Stimulated activated CD4-positive, alpha-beta T cell treated with anti-CD3 and anti-CD28 coated beads, Interleukin-15, amount 100 ng/mL, for 1 hour (primary cell): Measurements from ENCODE around the gene NOTCH3.

Experiments
- DNase-seq, 2 donors: peaks; one replicate each; pipeline ENCODE4 v3.0.0-alpha.2; 2020; ENCODE audit warnings: low read depth in 1 of 2, low spot score in 1 of 2

Gene NOTCH3

DNA sequence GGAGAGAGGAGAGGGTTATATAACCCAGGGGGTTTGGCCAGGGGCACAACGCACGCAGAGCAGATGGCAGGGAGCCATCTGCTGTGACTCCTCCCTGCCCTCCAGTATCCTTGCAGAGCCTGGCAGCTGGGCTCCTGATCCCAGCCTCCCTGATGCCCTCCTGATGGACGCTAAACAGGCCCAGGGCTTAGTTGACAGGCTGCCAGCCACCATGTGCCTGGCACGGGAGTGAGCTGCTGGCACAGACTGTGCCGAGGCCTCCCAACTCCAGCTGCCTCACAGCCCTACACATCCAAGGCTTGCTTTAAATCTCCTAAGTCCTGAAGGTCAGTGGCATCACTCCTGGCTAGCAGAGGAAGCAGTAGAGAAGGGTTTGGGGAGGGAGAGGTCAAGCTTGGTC lies 76.9 kb downstream of the NOTCH3 start:
- DNase-seq = no peak

DNA sequence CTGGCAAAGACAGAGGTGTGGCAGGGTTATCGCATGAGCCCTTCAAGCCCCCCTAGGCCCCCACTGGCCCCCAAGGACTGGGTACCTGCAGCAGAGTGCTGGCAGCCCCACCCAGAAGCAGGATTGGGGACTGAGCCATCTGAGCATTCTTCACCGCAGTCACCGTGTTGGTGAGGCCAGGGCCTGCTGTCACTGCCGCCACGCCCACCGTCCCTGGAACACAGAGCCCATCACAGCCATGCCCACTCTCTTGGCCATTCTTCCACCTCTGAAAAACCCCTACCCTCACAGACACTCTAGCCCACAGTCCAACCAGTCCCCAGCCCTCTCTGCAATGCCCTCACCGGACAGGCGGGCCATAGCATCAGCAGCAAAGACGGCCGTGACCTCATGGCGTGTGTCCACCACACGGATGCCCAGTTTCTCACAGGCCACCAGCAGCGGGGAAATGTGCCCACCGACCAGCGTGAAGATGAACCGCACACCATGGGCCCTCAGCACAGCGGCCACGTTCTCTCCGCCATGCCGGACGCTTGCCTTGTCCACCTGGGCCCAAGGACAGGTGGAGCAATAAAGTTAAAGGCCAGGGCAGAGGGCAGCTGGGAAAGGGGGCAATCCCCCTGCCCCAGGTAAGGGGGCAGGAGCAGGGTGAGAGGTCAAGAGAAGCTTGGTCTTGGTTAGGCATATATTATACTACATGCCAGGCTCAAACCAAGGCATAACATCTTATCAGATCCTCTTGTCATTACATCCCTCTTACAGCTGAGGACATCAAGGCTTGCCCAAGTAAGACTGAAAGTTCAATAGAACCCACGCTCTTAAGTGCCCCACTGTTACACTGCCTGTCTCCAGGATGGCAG lies 77.5 kb downstream of the NOTCH3 start:
- no peak for DNase-seq

DNA sequence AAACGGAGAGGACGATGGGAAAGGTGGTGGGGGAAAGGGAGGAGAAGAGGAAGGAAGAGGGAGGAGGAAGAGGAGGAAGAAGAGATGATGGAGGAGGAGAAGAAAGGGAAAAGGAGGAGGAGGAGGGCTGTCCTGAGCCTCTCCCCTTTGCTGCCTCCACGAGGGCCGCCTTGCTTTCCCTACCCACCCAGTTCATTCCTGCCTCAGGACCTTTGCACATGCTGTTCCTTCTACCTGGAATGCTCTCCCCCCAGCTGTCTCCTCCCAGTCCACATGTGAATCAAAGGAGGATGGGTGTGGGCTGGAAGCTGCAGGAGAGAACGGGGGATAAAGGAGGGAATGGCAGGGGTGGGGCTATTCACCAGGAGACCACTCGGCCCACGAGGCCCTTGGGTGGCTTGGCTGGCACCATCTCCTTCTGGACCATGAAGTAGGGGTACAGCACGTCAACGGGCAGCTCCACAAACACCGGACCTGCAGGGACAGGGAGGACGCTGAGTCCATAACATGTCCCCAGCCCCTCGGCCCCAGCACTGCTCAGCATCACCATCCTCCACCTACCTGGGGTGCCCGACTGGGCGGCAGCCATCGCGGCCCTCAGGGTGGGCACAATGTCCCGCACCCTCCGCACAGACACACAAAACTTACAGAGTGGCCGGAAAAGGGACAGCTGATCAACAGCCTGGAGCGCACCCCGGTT lies 78.3 kb downstream of the NOTCH3 start:
- DNase-seq = no peak

DNA sequence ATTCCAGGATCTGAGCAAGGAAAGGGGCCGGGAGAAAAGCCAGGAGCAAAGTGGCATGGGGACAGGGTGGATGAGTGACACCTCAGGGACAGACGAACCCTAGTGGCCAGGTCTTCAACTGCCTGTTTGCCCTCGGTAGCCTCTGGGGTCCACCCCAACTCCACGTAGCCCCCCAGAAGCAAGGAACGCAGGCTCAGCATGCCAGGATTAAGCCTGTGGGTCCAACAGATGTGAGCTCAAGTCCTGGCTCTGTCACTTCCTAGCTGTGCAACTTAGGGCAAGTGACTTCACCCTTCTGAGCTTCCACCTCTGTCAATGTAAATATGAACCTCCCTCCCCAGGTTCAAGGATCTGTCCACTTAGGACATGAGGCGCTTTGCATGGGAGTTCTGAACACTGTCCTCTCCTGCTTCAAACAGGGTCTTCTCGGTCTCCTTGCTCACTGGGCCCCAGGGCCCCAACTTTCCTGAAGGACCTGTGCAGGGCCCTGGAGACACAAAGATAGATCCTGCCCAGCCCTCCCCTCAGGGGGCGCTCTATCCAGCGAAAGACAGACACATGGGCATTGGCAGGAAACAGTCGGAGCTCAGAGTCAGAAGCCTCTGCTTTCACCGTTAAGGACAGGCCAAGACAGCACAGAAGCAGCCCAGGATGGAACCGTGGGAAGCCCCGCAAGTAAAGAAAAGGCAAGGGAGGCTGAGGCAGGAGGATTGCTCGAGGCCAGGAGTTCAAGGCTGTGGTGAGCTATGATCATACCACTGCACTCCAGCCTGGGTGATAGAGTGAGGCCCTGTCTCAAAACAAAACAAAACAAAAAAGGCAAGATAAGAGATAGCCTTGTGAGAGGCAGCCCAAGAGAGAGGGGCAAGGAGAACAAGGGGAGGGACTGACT lies 80.4 kb downstream of the NOTCH3 start:
- no peak for DNase-seq

DNA sequence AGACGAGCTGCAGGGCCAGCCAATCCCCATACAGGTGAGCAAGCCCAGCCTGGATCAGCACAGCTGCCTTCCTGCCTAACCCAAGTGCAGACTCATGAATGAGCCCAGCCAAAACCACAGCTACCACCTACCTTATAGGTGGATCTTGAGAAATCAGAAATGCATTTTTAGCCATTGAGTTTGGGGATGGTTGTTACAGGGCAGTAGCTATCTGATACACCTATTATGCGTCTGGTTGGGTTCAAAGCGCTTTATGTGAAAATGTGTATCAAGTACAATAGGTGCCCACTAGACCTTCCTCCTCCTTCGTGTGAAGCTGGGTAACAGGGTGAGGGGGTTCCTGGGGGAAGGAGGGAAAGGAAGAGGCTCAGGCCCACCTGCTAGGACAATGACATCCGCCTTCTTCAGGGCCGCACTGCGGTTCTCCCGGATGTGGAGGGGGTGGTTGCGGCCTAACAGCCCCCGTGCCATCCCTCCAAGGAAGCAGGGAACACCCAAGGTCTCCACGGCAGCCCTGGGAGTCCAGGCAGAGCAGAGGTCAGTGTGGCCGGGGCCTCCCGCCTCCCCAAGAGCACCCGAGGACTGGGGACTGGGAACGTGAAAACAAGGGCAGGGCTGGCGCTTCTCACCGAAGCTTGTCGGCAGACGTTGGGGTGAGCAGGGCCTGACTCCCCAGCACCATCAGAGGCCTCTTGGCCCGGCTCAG lies 81.9 kb downstream of the NOTCH3 start:
- no peak for DNase-seq

DNA sequence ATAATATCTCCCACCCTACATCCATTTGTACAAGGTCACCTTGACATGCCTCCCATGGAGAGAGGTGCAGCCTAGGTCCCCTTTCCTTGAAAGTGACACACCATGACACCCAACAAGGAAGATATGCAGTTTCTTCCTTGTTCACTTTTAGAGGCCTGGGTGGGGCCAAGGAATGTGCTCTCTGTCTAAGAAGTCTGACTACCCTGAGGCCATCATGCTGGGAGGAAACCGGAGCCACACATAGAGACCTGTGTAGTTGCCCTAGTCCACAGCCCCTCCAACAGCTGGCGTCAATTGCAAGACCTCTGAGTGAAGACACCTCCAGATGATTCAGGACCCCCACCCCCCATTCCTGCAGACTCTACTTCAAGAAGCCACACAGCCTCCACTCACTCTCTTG lies 82.5 kb downstream of the NOTCH3 start:
- DNase-seq = no peak

DNA sequence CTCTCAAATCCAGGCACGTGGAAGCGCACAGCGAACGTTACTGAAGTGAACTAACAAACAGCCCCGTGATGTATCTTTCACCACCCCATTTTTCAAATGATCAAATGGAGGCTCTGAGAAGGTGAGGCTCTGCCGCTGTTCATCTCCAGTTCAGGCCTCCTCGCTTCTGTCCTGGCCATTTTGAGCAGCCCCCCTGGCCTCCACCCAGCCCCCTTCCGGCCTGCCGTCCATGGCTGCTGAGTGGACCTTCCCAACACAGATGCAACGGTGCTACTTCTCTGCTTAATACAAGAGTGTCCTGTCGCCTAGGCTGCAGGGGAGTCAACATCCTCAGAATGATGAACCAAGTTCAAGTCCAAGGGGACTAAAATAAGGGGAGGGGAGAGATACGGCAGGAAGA lies 83.9 kb downstream of the NOTCH3 start:
- DNase-seq = no peak

DNA sequence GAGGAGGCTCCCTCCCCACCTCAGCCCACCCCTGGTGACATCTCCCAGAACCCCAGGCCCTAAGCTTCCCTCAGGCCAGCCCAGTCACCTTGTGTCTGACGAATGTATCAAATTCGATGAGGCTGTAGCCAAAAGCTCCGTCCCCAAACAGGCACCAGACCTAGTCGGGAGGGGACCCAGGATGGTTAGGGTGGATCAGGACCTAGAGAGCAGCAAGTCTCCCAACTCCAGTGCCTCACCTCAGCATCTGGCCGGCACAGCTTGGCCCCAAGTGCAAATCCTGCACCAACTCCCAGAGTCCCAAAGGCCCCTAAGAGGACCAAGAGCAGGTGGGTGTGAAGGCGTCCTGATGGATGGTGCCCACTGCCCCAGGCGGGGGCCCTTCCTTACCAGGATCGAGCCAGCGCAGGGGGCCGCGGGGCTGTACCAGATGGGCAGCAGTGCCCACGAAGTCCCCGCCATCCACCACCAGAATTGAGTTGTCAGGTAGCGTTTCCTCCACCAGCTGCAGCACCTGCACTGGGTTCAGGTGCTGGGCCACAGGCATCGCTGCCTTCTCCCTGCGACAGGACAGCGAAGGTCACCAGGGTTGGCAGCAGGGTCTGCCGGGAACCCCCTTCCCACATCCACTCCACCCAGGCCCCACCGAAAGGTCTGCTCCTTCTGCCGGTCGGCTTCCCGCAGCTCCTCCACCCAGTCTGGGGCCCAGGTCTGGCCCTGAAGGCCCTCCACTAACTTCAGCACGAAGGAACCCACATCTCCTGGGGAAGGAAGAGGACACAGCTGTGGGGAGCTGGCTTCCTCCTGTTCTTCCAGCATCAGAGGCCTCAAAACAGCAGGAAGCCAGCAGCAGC lies 84.8 kb downstream of the NOTCH3 start:
- no peak for DNase-seq

DNA sequence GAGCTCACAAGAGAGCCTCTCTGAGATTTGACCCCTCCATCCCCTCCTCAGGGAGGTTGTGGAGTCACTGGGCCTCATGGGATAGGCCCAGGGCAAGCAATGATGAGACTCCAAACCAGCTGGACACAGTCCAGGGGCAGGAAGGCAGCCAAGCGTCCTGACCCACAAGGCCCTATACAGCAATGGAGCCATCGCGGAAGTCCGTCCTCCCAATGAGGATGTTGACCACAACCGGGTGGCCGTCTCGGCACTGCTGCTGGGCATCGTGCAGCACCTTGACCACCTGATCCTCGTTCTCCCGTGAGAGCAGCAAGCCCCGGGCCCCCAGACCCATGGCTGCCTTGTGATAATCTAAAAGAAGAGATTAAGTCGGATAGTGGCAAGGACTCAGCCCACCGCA lies 85.7 kb downstream of the NOTCH3 start:
- no peak for DNase-seq

DNA sequence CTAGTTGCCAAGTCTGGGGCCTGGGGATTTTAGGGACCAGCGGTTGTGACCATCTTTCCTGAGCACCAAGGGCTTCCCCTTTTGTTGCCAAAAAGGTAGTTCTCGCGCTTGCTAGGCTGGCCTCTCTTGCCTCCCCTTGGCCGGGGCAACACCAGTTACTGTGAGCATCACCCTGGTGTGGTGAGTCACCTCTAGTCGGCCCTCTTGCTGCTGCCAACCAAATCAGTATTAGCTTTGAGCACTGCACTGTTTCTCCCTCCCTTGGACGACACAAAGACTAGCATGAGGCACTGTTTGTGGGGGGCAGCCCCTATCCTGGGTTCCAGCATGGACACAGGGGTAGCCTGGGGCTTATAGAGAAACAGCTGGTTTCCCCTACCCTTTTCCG lies 86.6 kb downstream of the NOTCH3 start:
- DNase-seq = no peak

DNA sequence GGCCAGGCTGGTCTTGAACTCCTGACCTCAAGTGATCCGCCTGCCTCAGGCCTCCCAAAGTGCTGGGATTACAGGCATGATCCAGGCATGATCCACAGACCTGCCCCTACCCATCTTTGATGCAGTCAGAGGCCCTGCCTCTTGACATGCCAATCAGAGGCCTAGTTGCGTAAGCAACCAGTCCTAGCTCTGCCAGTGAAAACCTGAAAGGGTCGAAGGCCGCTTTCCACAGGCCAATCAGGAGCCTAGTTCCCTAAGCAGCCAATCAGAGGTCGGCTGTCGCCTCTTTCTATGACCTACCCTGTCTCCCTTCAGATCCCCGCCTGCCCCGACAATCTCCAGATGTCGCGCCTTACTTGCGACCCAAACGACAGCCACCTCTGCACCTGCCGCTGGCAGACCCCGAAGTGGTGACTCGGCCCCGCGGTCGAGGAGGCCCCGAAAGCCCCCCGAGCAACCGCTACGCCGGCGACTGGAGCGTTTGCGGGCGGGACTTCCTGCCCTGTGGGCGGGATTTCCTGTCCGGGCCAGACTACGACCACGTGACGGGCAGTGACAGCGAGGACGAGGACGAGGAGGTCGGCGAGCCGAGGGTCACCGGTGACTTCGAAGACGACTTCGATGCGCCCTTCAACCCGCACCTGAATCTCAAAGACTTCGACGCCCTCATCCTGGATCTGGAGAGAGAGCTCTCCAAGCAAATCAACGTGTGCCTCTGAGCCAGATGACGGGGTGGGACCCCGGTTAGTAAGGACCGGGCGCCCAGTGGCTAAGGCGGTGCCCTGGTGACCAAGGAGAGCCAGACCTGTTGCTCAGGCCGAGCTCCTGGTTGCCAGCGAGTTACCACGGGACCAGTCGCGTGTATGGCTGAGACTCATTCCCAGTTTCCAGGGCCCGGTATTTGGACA lies 87.3 kb downstream of the NOTCH3 start:
- DNase-seq = no peak

DNA sequence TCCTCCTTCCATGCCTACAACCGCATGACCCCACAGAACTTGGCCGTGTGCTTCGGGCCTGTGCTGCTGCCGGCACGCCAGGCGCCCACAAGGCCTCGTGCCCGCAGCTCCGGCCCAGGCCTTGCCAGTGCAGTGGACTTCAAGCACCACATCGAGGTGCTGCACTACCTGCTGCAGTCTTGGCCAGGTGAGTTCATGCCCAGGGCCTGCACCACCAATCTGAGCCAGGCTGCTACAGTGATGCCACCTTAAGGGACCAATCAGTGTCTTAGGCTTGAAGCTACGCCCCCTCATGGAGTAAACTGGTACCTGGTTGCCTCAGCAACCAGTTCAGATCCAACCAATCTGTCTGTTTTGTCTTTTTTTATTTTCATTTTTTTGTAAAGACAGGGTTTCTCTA lies 88.4 kb downstream of the NOTCH3 start:
- no peak for DNase-seq

DNA sequence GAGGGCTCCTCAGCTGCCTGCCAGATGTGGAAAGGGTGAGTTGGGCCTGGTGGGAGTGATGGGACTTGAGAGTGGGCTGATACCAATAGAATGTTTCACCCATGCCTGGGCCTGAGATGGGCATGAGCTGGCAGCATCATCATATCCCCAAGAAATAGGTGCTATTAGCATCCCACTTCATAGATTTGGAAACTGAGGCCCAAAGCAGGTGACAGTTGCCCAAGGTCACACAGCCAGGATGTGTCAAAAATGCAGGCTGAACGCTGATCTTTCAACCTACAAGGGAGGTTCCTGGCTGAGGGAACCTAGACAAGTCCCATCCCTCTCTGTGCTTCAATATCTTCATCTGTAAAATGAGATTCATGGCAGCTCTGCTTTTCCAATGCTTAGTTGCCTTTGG lies 89.0 kb downstream of the NOTCH3 start:
- DNase-seq = no peak

DNA sequence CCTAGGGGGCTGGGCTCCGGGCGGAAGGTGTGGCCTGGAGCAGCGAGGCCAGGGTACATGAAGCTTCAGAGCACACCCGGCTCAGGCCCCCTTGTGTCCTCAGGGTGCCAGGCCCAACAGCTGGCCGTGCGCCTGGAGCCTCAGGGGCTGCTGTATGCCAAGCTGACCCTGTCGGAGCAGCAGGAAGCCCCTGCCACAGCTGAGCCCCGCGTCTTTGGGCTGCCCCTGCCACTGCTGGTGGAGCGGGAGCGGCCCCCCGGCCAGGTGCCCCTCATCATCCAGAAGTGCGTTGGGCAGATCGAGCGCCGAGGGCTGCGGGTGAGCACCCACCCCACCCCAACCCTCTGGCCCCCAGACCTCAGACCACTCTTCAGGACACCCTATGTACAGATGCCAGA lies 90.4 kb downstream of the NOTCH3 start:
- no peak for DNase-seq

DNA sequence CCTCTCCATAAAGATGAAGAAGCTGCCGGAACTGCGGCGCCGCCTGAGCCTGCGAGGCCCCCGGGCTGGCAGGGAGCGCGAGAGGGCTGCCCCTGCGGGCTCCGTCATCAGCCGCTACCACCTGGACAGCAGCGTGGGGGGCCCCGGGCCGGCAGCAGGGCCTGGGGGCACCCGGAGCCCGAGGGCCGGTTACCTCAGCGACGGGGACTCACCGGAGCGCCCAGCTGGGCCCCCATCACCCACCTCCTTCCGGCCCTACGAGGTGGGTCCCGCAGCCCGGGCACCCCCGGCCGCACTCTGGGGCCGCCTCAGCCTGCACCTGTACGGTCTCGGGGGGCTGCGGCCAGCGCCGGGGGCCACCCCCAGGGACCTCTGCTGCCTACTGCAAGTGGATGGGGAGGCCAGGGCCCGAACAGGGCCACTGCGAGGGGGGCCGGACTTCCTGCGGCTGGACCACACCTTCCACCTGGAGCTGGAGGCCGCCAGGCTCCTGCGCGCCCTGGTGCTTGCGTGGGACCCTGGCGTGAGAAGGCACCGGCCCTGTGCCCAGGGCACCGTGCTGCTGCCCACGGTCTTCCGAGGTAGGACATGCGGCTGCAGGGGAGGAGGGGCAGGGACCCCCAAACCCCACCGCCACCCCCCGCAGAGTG lies 90.9 kb downstream of the NOTCH3 start:
- no peak for DNase-seq
